HUES64 (cell line): ENCODE data around the gene POMP.

Experiments
- H3K27ac ChIP-seq: 2 replicates; pipeline ENCODE4 v1.7.0; 2013; ENCODE audit warnings: low read depth, low read length, inconsistent platforms
- H3K27me3 ChIP-seq: 2 replicates; pipeline ENCODE4 v1.6.1; 2013; ENCODE audit warnings: mild to moderate bottlenecking, low read length; ENCODE audit not compliant: insufficient read depth
- H3K36me3 ChIP-seq: 2 replicates; pipeline ENCODE4 v1.6.1; 2013; ENCODE audit warnings: mild to moderate bottlenecking, low read length; ENCODE audit not compliant: insufficient read depth
- H3K4me1 ChIP-seq: 2 replicates; pipeline ENCODE4 v1.6.1; 2013; ENCODE audit warnings: mild to moderate bottlenecking, low read length, moderate library complexity; ENCODE audit not compliant: insufficient read depth
- H3K4me3 ChIP-seq: 2 replicates; pipeline ENCODE4 v1.5.1; 2013; ENCODE audit warnings: mild to moderate bottlenecking, low read length, moderate library complexity
- H3K9ac ChIP-seq: 2 replicates; pipeline ENCODE4 v1.6.1; 2013; ENCODE audit warnings: mild to moderate bottlenecking, low read depth, low read length
- H3K9me3 ChIP-seq: 2 replicates; pipeline ENCODE4 v1.6.1; 2013; ENCODE audit warnings: low read depth, low read length; ENCODE audit not compliant: insufficient read depth
- WGBS: fragments of 150-250, 120-280 bp; methylation state at CpG from one replicate; pipeline ENCODE4 v1.1.7; 2013; ENCODE audit warnings: missing lambda C conversion rate; 5-methylcytosine and 5-hydroxymethylcytosine counted together

POMP gene

DNA sequence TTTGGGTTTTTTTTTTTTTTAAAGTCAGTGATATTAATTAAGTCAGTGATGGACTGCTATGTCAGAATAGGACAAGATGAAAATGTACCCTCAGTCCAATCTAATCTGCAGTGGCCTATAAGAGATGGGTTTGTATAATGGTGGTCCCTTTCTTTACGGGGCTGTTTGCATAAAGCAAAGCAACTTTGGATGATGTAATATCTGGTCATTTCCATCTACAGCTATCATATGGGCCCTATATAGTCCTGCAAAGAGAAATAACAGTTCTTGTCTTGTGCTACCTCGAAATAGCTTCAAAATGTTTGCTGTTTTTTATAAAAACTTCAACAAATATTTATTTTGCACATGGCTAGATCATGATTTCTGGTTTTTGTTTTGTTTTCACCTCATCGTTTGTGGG lies 20.2 kb upstream of the POMP start:
- no peaks in the 10 kb centered on the region for H3K27me3 ChIP-seq
- H3K4me3 ChIP-seq, result no peak overlapping the region
- H3K36me3 ChIP-seq, result no peaks in the 10 kb centered on the region
- H3K4me1 ChIP-seq, result peaks cover 9% of the 10 kb centered on the region
- H3K9ac ChIP-seq, result no peak overlapping the region
- no peak overlapping the region for H3K27ac ChIP-seq
- no peaks in the 10 kb centered on the region for H3K9me3 ChIP-seq
- WGBS, result 93% methylated on average over 3 of the region's 3 CpGs

DNA sequence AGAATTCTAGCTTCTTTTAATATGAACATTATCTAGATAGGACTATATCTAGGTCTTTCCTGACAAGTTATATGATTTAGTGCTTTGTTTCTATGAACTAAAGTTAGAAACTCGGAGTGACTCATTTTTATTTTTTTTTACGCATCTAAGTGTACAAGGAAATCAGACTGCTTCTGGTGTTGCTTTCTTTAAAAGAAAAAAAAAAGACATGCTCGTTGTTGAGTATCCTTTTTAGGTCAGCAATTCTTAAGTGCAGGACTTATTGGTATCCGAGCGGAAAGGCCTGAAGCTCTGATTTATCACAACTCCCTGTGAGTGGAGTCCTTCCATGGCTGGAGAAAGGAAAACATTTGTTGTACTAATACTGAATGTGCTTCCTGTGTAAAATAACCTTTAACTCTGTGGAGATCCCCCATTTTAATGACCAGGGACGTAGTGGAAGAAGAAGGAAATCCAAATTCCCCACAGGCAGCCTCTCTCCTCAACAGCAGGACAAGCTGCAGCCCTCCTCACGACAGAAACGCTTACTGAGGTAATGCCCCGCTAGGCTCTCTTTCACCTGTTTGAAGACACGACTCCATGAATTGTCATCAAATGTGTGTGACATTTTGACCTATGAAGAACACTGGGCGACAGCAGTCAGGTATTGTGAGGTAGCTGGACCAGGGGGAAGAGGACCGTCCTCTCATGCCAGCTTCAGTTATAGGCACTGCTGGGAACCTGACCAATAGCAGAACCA lies 17.9 kb upstream of the POMP start:
- Histone ChIP-seq H3K4me3 (no peak overlapping the region), H3K9me3 (no peaks in the 10 kb centered on the region), H3K27ac (no peak overlapping the region), H3K9ac (no peak overlapping the region), H3K27me3 (no peaks in the 10 kb centered on the region), H3K36me3 (no peaks in the 10 kb centered on the region), H3K4me1 (peaks cover 9% of the 10 kb centered on the region)
- WGBS, result 84% methylated on average over 12 of the region's 12 CpGs

DNA sequence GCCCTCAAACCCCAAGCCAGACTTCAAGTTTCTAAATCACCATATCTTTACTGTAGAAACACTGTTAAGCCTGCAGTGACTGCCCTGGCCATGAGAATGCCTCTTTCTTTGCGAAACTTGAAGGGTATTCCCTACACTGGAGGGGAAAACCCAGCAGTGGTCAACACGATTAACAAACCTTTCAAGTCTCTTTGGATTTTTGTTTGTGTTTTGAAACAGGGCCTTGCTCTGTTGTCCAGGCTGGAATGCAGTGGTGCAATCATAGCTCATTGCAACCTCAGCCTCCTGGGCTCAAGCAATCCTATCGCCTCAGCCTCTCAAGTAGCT lies 17.4 kb upstream of the POMP start:
- H3K27ac ChIP-seq, result no peak overlapping the region
- H3K36me3 ChIP-seq, result no peaks in the 10 kb centered on the region
- no peak overlapping the region for H3K9ac ChIP-seq
- 89% methylated on average over 3 of the region's 3 CpGs for WGBS
- H3K4me3 ChIP-seq, result no peak overlapping the region
- H3K27me3 ChIP-seq, result no peaks in the 10 kb centered on the region
- H3K4me1 ChIP-seq, result peaks cover 9% of the 10 kb centered on the region
- no peaks in the 10 kb centered on the region for H3K9me3 ChIP-seq

DNA sequence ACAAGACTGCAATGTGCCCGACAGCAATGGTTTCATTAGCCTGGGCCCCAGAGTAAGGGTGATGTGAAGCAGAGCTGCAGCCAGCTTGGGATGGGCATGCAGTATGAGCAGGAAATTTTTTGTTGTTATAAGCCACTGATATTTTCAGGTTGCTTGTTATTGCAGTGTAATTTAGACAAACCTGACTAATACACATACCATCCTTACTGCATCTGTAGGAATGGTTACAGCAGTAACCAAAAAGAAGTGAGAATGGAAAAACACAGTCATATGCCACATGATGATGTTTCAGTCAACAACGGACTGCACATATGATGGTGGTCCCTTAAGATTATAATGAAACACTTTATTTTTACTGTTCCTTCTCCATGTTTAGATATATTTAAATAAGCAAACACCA lies 8.6 kb upstream of the POMP start:
- H3K9ac ChIP-seq, result no peak overlapping the region
- no peaks in the 10 kb centered on the region for H3K27me3 ChIP-seq
- 95% methylated on average over 2 of the region's 2 CpGs for WGBS

DNA sequence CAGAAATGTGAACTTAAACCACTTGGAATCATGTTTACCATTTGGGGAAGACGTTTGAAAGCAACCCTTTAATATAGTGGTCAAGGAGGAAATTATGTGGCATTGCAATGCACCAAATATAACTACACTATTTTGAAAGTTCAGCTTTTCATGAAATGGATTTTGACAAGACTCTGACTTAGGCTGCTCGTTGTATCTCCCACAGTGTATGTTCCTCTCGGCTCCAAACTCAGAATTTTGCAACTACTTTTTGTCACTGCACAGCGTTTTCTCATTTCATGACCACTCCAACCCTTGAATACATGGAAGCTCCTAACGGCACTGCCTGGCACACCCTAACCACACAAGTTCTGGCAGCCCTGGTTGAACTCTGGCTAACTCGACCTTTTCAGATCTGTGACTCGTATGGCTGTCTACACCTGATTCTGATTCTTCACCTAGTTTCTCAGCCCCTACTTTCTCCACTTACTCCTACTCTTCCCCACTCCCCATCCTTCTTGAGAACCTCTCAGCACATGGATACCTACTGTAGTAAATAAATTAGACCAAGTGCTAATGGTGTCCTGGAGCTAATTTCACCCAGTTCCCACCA lies 7.0 kb upstream of the POMP start:
- Histone ChIP-seq H3K27ac (no peak overlapping the region), H3K36me3 (0 out of 2 replicates have a peak, but pooled peaks cover 4% of the 10 kb centered on the region), H3K9me3 (no peaks in the 10 kb centered on the region), H3K27me3 (no peaks in the 10 kb centered on the region), H3K9ac (no peak overlapping the region), H3K4me3 (no peak overlapping the region), H3K4me1 (peaks cover 16% of the 10 kb centered on the region)
- 92% methylated on average over 6 of the region's 7 CpGs for WGBS

More for the DNA sequence above, 8.6 kb upstream of the POMP start:
- Histone ChIP-seq H3K4me1 (peaks cover under 1% of the 10 kb centered on the region; the same call in 1 of the 2 replicates), H3K9me3 (no peaks in the 10 kb centered on the region), H3K4me3 (no peak overlapping the region), H3K27ac (no peak overlapping the region), H3K36me3 (0 out of 2 replicates have a peak, but pooled peaks cover 4% of the 10 kb centered on the region)

DNA sequence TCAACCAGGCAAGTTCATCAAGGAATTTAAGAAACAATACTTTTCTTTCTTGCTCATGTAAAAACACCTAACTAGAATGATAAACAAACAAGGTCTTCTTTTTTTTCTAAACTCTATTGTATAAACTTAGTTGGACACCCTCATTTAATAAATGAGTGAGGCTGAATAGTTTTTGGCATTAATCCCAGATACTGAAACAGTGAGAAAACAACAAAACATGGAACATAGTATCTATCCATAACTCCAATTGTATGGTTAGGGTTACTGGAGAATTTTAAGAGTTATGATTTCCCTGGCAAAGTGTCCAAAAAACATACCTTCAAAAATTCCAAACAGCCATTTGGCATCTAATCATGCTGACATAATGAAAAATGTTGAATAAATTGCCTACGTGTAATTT lies 5.8 kb upstream of the POMP start:
- H3K4me1 ChIP-seq, result peaks cover 16% of the 10 kb centered on the region
- H3K36me3 ChIP-seq, result 0 out of 2 replicates have a peak, but pooled peaks cover 4% of the 10 kb centered on the region
- H3K4me3 ChIP-seq, result no peak overlapping the region
- WGBS, result no CpG with 5 or more reads among the region's 1 CpG
- no peaks in the 10 kb centered on the region for H3K27me3 ChIP-seq
- H3K9me3 ChIP-seq, result no peaks in the 10 kb centered on the region
- no peak overlapping the region for H3K27ac ChIP-seq
- H3K9ac ChIP-seq, result no peak overlapping the region

DNA sequence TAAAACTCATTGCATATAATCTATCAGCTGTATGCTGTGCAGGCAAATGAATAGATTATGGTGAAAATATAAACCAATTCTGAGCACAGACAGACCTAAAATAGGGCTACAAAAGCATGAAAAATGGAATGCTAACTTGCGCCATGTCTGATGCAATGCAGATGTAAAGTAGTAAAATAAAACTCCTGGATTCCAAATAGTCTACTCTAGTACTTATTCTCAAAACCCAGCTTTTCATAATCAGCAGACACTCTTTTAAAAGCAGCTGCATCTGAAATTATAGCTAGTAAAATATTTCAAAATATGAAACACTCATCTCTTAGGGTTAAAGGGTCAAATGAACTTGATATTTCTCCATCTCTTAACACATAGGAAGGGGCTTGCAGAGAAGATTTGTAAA lies 4.7 kb upstream of the POMP start:
- 100% methylated on average over 1 of the region's 1 CpG for WGBS
- Histone ChIP-seq H3K9ac (no peak overlapping the region), H3K36me3 (0 out of 2 replicates have a peak, but pooled peaks cover 4% of the 10 kb centered on the region), H3K4me1 (peaks cover 16% of the 10 kb centered on the region), H3K27ac (no peak overlapping the region), H3K9me3 (no peaks in the 10 kb centered on the region), H3K4me3 (no peak overlapping the region), H3K27me3 (no peaks in the 10 kb centered on the region)

DNA sequence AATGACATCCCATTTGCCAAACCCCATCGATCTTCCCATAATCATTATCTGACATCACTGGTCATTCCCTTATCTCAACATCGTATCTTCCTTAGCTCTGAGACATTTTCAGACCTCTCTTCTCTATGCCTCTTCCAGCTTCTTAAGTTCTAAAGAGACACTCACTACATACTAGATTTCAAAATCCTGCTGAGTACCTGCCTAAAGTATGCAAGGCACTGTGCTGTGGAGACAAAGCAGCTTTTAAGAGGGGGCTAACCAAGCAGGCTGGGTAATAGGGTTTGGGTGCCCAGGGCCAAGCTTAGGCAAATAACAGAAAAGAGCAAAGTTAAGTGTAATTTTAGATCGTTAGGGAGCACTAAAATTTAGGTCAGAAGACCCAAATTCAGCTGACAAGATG lies 3.4 kb upstream of the POMP start:
- H3K4me3 ChIP-seq, result no peak overlapping the region
- peaks cover 24% of the 10 kb centered on the region for H3K4me1 ChIP-seq
- no peaks in the 10 kb centered on the region for H3K27me3 ChIP-seq
- no peak overlapping the region for H3K27ac ChIP-seq
- H3K36me3 ChIP-seq, result peaks cover 8% of the 10 kb centered on the region; the same call in 1 of the 2 replicates
- 73% methylated on average over 3 of the region's 3 CpGs for WGBS
- no peaks in the 10 kb centered on the region for H3K9me3 ChIP-seq
- H3K9ac ChIP-seq, result no peak overlapping the region

DNA sequence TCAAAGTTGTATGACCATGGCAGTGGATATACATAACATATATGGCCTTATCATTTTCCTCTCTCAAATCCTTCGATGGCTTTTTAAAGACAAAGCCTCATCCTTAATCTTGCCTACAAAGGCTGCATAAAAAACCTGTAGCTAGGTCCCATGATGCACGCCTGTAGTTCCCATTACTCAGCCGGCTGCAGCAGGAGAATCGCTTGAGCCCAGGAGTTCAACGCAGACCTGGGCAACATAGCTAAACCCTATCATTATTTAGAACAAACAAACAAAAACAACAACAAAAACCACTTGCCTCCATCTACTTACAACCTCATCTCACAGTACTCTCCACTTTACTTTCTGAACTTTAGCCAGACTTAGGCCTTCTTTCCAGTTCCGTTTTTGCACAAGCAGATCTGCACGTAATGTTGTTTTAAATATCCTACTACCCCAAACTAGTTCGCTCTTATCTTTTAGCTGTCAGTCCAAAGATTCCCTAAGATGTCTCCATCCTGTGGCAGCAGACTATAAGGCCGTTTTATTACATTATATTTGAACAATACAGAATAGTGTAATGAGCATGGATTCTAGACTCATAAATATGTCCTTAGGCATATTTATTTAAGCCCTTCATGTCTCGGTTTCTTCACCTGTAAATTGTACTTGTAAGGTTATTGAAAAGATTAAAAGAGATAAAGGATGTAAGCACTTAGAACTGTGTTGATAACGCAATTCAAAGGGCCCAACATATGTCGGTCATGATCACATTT lies 969 bp upstream of the POMP start:
- no peaks in the 10 kb centered on the region for H3K9me3 ChIP-seq

DNA sequence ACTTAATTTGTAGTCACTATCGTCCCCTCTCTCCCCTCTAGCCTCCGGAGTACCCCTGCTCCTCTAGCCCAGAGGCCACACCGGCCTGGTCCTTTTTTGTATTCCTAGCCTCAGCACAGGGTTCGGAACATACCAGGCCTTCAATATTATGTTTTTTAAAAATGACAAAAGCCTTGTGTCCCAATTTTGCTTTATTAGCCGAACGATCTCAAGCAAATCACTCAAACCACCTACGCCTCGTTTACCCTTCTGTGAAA lies 463 bp upstream of the POMP start:
- Histone ChIP-seq H3K4me3 (peak overlapping the region; percentile 100), H3K27ac (peak overlapping the region; percentile 47), H3K9me3 (no peaks in the 10 kb centered on the region), H3K4me1 (peaks cover 24% of the 10 kb centered on the region), H3K27me3 (no peaks in the 10 kb centered on the region), H3K9ac (peak overlapping the region; percentile 95), H3K36me3 (peaks cover 34% of the 10 kb centered on the region)
- WGBS, result 3% methylated on average over 6 of the region's 8 CpGs

More for the DNA sequence above, 969 bp upstream of the POMP start:
- H3K9ac ChIP-seq, result peak overlapping the region; percentile 95
- H3K36me3 ChIP-seq, result peaks cover 32% of the 10 kb centered on the region
- H3K27ac ChIP-seq, result no peak overlapping the region
- WGBS, result 48% methylated on average over 11 of the region's 12 CpGs
- H3K4me1 ChIP-seq, result peaks cover 24% of the 10 kb centered on the region
- no peaks in the 10 kb centered on the region for H3K27me3 ChIP-seq
- peak overlapping the region; percentile 100 for H3K4me3 ChIP-seq

DNA sequence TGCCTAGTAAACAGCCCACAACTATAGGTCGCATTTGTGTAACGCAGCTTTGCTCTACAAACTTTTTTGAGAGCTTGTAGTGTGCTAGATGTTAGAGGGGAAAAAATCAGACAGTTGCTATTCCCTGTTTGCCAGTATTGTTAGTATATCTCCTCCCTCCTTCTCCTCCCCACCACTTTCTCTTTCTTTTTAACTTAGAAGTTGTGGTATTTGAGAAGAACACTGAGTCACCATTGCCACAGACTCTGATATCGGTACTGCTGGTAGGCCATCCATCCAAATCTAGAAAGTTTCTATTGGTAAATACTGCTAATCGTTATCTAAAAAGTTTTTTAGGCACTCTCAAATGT lies 666 bp downstream of the POMP start:
- 21% methylated on average over 3 of the region's 4 CpGs for WGBS
- H3K36me3 ChIP-seq, result peaks cover 44% of the 10 kb centered on the region
- H3K9ac ChIP-seq, result peak overlapping the region; percentile 95

More for the DNA sequence above, 666 bp downstream of the POMP start:
- Histone ChIP-seq H3K4me3 (peak overlapping the region; percentile 100), H3K27ac (peak overlapping the region; percentile 75; the same call in 1 of the 2 replicates), H3K27me3 (no peaks in the 10 kb centered on the region), H3K4me1 (peaks cover 24% of the 10 kb centered on the region), H3K9me3 (no peaks in the 10 kb centered on the region)
